ENCODE measurements around the gene SLC22A15. TPM values are rescaled to one million over a fixed set of nuclear protein-coding genes. Genes with fewer than 3 reads are reported as not detected.
A peak's percentile ranks its signal among the peaks of the same experiment; 100 is the strongest.
"Not testable (repeated sequence)": the region's sequence is repeated elsewhere in the genome, so short reads cannot be mapped to it uniquely, and the experiment has no call there.

Gene SLC22A15
- total RNA-seq, 2 experiments from 2014 or later: 0.82 to 2.8 TPM

- CTCF ChIA-PET (ENCODE audit: unreplicated experiment): no interaction called here
- no TSS peak for BruUV-seq (replicated peaks)
- Histone ChIP-seq H4K20me1 (ENCODE audit: insufficient read depth, low read length) (no peaks in the 10 kb centered on the region), H3K4me3 (ENCODE audit: low read depth, low read length, poor library complexity, severe bottlenecking) (no peak overlapping the region), H2AFZ (ENCODE audit: low read length) (no peak overlapping the region), H3K27ac (ENCODE audit: low read depth, low read length, poor library complexity, severe bottlenecking) (no peak overlapping the region), H3K9me3 (ENCODE audit: low read length) (no peaks in the 10 kb centered on the region), H3K36me3 (ENCODE audit: insufficient read depth, low read length) (no peaks in the 10 kb centered on the region), H3K4me2 (ENCODE audit: low read length) (no peak overlapping the region), H3K4me1 (ENCODE audit: insufficient read depth, low read length, poor library complexity, severe bottlenecking) (no peaks in the 10 kb centered on the region), H3K9me2 (ENCODE audit: insufficient read depth, low read length) (no peaks in the 10 kb centered on the region; the same call in 1 of the 2 replicates), H3K79me2 (ENCODE audit: insufficient read depth, low read depth, low read length) (no peaks in the 10 kb centered on the region)
- DNase-seq (ENCODE audit: low spot score): no peak
- intact Hi-C loops (cut with micrococcal nuclease; ENCODE audit: unreplicated experiment): no loop called here
- POLR2A ChIA-PET: interaction anchor here (0.7 to 1.4 kb wide), 2 partner anchors 12 to 21 kb away, joined by 3 read pairs; no protein-coding TSS in a partner anchor
- TF ChIP-seq CTCF (conservative IDR thresholded peaks at IDR 0.05; ENCODE audit: low read length) (0 out of 2 replicates have a peak, but pooled peaks have one; percentile 39), EZH2phosphoT487 (IDR thresholded peaks at IDR 0.05; ENCODE audit: borderline replicate concordance, low read depth, low read length) (no peak)
Measured at GRCh38 chr1:116036255-116036654, 59.9 kb downstream of the SLC22A15 start.

DNA sequence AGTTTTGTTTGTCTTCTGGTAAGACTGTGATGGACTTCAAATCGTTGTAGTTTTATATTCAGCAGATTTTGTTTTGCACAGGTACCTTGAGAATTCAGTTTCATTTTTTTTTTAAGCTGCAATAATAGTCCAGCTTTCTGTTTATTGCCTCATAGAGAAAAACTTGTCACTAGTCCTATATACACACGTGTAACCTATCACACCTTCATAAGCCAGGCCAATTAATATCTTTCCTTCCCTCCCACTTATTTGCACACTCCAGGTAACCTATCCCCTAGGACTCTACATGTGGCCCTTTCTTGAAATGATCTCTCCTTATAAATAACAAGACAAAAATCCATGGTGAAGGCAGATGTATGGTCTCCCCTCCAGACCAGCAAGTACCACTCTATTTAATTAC lies 62.4 kb downstream of the SLC22A15 start:
- ChIA-PET CTCF (ENCODE audit: unreplicated experiment) (no interaction called here), POLR2A (no interaction called here)
- no peaks in the 10 kb centered on the region; the same call in 1 of the 2 replicates for H3K9me2 ChIP-seq (ENCODE audit: insufficient read depth, low read length)
- no peak overlapping the region for H3K27ac ChIP-seq (ENCODE audit: low read depth, low read length, poor library complexity, severe bottlenecking)
- H3K79me2 ChIP-seq (ENCODE audit: insufficient read depth, low read depth, low read length): no peaks in the 10 kb centered on the region
- H3K4me2 ChIP-seq (ENCODE audit: low read length): no peak overlapping the region
- H3K4me1 ChIP-seq (ENCODE audit: insufficient read depth, low read length, poor library complexity, severe bottlenecking): no peaks in the 10 kb centered on the region
- no peak for TF ChIP-seq EZH2phosphoT487 (IDR thresholded peaks at IDR 0.05; ENCODE audit: borderline replicate concordance, low read depth, low read length)
- H3K9me3 ChIP-seq (ENCODE audit: low read length): no peaks in the 10 kb centered on the region
- DNase-seq (ENCODE audit: low spot score): no peak
- no peak overlapping the region for H3K4me3 ChIP-seq (ENCODE audit: low read depth, low read length, poor library complexity, severe bottlenecking)
- H3K36me3 ChIP-seq (ENCODE audit: insufficient read depth, low read length): no peaks in the 10 kb centered on the region
- no TSS peak for BruUV-seq (replicated peaks)
- intact Hi-C loops (cut with micrococcal nuclease; ENCODE audit: unreplicated experiment): no loop called here
- no peak overlapping the region for H2AFZ ChIP-seq (ENCODE audit: low read length)
- H4K20me1 ChIP-seq (ENCODE audit: insufficient read depth, low read length): no peaks in the 10 kb centered on the region

GRCh38 chr1:116044071-116044470 lies 67.8 kb downstream of the SLC22A15 start:
- Histone ChIP-seq H3K9me3 (ENCODE audit: low read length) (no peaks in the 10 kb centered on the region), H4K20me1 (ENCODE audit: insufficient read depth, low read length) (no peaks in the 10 kb centered on the region), H2AFZ (ENCODE audit: low read length) (no peak overlapping the region), H3K9me2 (ENCODE audit: insufficient read depth, low read length) (no peaks in the 10 kb centered on the region), H3K4me3 (ENCODE audit: low read depth, low read length, poor library complexity, severe bottlenecking) (no peak overlapping the region), H3K36me3 (ENCODE audit: insufficient read depth, low read length) (no peaks in the 10 kb centered on the region), H3K27ac (ENCODE audit: low read depth, low read length, poor library complexity, severe bottlenecking) (no peak overlapping the region), H3K4me2 (ENCODE audit: low read length) (no peak overlapping the region), H3K79me2 (ENCODE audit: insufficient read depth, low read depth, low read length) (no peaks in the 10 kb centered on the region), H3K4me1 (ENCODE audit: insufficient read depth, low read length, poor library complexity, severe bottlenecking) (no peaks in the 10 kb centered on the region)
- intact Hi-C loops (cut with micrococcal nuclease; ENCODE audit: unreplicated experiment): no loop called here
- no TSS peak for BruUV-seq (replicated peaks)
- ChIA-PET POLR2A (no interaction called here), CTCF (ENCODE audit: unreplicated experiment) (no interaction called here)
- TF ChIP-seq CTCF (conservative IDR thresholded peaks at IDR 0.05; ENCODE audit: low read length) (no peak), EZH2phosphoT487 (IDR thresholded peaks at IDR 0.05; ENCODE audit: borderline replicate concordance, low read depth, low read length) (no peak)
- no peak for DNase-seq (ENCODE audit: low spot score)

DNA sequence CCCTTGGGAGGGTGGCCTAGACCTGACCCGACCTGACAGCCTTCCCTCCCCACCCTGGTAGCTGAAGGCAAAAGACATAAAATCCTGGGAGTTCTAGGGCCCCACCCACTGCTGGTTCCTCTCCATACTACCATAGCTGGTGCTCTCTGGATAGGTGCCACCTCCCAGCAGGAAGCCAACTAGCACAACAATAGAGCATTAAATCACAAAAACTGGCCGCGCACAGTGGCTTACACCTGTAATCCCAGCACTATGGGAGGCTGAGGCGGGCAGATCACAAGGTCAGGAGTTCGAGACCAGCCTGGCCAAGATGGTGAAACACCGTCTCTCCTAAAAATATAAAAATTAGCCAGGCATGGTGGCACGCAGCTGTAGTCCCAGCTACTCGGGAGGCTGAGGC lies 70.6 kb downstream of the SLC22A15 start:
- H3K79me2 ChIP-seq (ENCODE audit: insufficient read depth, low read depth, low read length); H3K9me2 ChIP-seq (ENCODE audit: insufficient read depth, low read length); H3K4me2 ChIP-seq (ENCODE audit: low read length); CTCF ChIA-PET (ENCODE audit: unreplicated experiment); H3K9me3 ChIP-seq (ENCODE audit: low read length); H3K36me3 ChIP-seq (ENCODE audit: insufficient read depth, low read length); H3K27ac ChIP-seq (ENCODE audit: low read depth, low read length, poor library complexity, severe bottlenecking); H3K4me1 ChIP-seq (ENCODE audit: insufficient read depth, low read length, poor library complexity, severe bottlenecking); BruUV-seq (replicated peaks); H4K20me1 ChIP-seq (ENCODE audit: insufficient read depth, low read length); DNase-seq (ENCODE audit: low spot score); H2AFZ ChIP-seq (ENCODE audit: low read length); POLR2A ChIA-PET; intact Hi-C loops (cut with micrococcal nuclease; ENCODE audit: unreplicated experiment); H3K4me3 ChIP-seq (ENCODE audit: low read depth, low read length, poor library complexity, severe bottlenecking): not testable (repeated sequence)

GRCh38 chr1:116051896-116052295 lies 75.6 kb downstream of the SLC22A15 start:
- DNase-seq (ENCODE audit: low spot score); H3K4me2 ChIP-seq (ENCODE audit: low read length); H3K36me3 ChIP-seq (ENCODE audit: insufficient read depth, low read length); H3K4me3 ChIP-seq (ENCODE audit: low read depth, low read length, poor library complexity, severe bottlenecking); CTCF ChIA-PET (ENCODE audit: unreplicated experiment); POLR2A ChIA-PET; H3K27ac ChIP-seq (ENCODE audit: low read depth, low read length, poor library complexity, severe bottlenecking); H2AFZ ChIP-seq (ENCODE audit: low read length); H3K9me3 ChIP-seq (ENCODE audit: low read length); H3K79me2 ChIP-seq (ENCODE audit: insufficient read depth, low read depth, low read length); H3K9me2 ChIP-seq (ENCODE audit: insufficient read depth, low read length); H3K4me1 ChIP-seq (ENCODE audit: insufficient read depth, low read length, poor library complexity, severe bottlenecking); intact Hi-C loops (cut with micrococcal nuclease; ENCODE audit: unreplicated experiment); BruUV-seq (replicated peaks); H4K20me1 ChIP-seq (ENCODE audit: insufficient read depth, low read length): not testable (repeated sequence)

All from OCI-LY7 (cell line).